KOPT-K1 (cell line): ENCODE data around the gene EGFLAM.
"Not testable (repeated sequence)": the region's sequence is repeated elsewhere in the genome, so short reads cannot be mapped to it uniquely, and the experiment has no call there.

Source experiments
- H3K27ac ChIP-seq: fragments of 200-600 bp; sonication (generic); 2 replicates; pipeline ENCODE4 v1.5.1; 2016; ENCODE audit warnings: antibody characterized with exemption, mild to moderate bottlenecking, low read depth, low read length; ENCODE audit not compliant: poor library complexity, severe bottlenecking
- H3K36me3 ChIP-seq: fragments of 200-600 bp; sonication (generic); 2 replicates; pipeline ENCODE4 v1.5.1; 2017; ENCODE audit warnings: antibody characterized with exemption, mild to moderate bottlenecking, low read length, moderate library complexity; ENCODE audit not compliant: insufficient read depth
- H3K9me3 ChIP-seq: fragments of 200-600 bp; sonication (generic); 2 replicates; pipeline ENCODE4 v1.5.1; 2017; ENCODE audit warnings: antibody characterized with exemption, low read length, mild to moderate bottlenecking; ENCODE audit not compliant: insufficient read depth, poor library complexity, severe bottlenecking

The EGFLAM gene

DNA sequence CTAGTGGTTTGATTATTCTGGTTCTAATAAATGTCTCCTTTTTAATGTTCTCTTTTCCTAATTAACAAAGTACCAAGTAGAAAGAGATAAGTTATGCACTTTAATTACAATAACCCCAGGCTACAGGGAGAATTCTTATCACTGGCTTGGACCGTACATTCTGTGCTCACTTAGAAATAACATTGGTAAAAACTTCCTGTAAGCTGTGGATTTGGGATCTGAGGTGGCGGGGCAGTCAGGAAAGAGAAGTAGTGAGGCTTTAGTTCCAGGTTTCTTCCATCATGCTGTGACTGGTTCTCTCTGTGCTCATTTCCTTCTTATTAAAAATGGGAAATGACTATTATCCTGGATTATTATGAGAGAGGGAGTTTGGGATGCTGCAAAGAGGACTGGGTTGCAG, 142.0 kb downstream of the EGFLAM start:
- no peaks in the 10 kb centered on the region for H3K36me3 ChIP-seq
- H3K9me3 ChIP-seq: no peaks in the 10 kb centered on the region
- no peak overlapping the region for H3K27ac ChIP-seq

DNA sequence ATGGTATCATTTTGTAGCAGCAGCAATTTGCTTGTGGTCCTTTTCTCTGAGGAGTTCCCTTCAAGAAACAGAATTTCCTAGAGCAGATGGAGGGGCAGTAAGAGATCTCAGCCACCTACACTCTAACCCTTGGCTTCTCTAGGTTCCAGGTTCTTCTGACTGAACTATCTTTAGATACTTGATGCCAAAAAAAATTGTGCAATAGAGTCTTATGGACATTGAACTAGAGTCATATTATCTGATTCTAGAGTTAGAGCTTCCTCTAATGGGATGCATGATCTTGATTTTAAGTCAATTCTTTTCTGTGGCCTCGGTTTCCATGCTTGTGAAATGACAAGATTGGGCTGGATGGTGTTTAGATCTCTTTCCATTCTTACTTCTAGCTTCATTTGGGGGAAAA, 142.8 kb downstream of the EGFLAM start:
- Histone ChIP-seq H3K36me3 (no peaks in the 10 kb centered on the region), H3K9me3 (no peaks in the 10 kb centered on the region), H3K27ac (no peak overlapping the region)

DNA sequence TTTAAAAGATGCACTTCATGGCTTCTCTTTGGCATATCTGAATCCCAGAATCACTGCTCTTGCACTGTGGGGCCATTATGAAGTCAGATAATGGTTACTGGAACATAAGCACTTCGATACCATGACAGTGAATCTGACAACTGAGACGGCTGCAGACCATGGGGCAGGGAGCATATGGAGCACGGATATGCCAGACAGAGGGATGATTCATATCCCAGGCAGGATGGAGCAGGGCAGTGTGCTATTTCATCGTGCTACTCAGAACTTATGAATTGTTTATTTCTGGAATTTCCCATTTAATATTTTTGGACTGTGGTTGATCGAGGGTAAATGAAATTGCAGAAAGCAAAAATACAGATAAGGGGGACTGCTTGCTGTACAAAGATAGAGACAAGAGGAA, 145.0 kb downstream of the EGFLAM start:
- H3K36me3 ChIP-seq: no peaks in the 10 kb centered on the region
- no peak overlapping the region for H3K27ac ChIP-seq

DNA sequence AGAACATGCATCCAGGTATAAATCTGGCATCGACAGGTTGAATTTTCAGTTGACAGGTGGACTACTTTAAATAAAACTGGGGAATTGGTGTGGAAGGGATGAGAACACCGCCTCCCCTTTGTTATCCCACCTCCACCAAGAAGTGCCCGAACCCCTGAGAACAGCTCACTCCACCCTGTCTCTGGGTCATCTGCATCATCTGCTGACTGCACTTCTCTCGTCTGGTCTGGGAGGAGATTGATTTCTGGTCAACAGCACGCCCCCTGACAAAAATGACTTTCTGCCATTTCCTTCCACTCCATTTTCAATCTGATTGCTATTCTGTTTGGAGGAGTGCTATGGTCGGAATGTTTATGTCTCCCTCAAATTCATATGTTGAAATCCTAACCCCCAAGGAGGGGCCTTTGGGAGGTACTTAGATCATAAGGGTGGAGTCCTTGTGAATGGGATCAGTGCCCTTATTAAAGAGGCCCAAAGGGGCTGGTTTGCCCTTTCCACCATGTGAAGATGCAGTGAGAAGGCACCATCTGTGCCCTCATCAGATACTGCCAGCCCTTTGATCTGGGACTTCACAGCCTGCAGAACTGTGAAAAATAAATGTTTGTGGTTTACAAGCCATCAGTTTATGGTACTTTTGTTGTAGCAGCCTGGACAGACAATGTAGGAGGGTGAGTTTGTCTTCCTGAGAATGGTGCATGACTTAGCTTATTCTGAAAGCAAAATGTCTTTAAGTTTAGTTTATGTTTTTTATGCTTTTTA, 145.7 kb downstream of the EGFLAM start:
- H3K9me3 ChIP-seq: no peaks in the 10 kb centered on the region
- no peak overlapping the region for H3K27ac ChIP-seq
- H3K36me3 ChIP-seq: no peaks in the 10 kb centered on the region

More for the DNA sequence above, 145.0 kb downstream of the EGFLAM start:
- no peaks in the 10 kb centered on the region for H3K9me3 ChIP-seq

DNA sequence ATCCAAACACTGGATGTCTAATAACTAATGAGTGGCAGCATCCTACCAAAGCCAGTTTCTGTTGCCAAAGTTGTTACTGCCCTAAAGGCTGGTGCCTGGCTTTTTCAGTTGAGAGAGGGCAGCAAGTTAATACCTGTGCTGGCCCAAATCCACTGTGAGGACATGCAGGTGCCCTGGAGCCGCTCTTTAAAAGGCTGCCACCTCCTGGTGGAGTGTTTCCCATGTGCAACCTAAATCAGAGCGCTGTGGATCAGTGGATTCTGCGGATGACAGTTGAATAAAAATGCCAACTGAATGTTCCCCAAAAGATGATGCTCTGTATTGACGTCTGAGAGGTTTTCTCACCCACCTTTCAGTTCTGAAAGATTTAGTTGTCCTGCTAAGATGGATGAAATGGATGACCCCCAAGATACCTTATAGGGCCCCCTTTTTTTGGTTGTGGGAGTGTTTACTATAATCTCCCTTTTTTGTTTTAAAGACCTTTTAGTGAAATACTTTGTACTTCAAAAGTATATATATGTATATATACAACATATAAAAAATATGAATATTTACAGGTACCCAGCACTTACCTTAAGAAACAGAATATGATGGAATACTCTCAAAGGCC, 146.4 kb downstream of the EGFLAM start:
- no peak overlapping the region for H3K27ac ChIP-seq
- H3K9me3 ChIP-seq: no peaks in the 10 kb centered on the region
- no peaks in the 10 kb centered on the region for H3K36me3 ChIP-seq

DNA sequence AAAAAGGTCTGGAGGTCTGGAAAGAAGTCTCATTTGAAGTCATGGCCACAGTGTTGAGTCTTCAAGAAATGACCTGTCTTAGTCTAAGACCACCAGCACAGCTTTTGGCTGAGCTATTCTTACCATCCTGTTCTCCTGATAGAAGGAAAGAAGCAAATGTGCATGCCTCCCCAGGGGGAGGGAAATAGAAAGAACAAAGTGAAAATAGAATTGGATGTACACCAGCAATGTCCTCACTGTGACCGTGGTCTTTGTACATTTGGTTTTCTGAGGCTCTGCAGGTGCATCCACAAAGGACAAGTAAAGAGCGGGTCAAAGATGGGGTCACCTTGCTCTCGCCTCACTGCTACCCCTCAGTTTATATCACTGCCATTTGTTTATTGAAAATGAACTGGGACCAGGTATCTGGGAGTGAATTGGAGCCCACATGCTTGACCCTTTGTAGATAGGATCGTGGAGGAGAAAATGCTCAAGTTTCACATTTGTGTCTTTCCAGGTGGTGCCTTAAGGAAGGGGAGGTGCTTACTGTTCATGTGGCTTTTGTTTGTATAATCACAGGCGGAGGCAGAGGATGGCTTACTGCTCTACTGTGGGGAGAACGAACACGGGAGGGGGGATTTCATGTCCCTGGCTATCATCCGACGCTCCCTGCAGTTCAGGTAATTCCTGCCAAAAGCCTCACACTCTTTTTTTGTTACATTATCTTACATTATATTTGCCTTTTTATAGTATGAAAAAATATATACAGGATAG, 150.3 kb downstream of the EGFLAM start:
- Histone ChIP-seq H3K36me3 (no peaks in the 10 kb centered on the region), H3K9me3 (no peaks in the 10 kb centered on the region), H3K27ac (no peak overlapping the region)

DNA sequence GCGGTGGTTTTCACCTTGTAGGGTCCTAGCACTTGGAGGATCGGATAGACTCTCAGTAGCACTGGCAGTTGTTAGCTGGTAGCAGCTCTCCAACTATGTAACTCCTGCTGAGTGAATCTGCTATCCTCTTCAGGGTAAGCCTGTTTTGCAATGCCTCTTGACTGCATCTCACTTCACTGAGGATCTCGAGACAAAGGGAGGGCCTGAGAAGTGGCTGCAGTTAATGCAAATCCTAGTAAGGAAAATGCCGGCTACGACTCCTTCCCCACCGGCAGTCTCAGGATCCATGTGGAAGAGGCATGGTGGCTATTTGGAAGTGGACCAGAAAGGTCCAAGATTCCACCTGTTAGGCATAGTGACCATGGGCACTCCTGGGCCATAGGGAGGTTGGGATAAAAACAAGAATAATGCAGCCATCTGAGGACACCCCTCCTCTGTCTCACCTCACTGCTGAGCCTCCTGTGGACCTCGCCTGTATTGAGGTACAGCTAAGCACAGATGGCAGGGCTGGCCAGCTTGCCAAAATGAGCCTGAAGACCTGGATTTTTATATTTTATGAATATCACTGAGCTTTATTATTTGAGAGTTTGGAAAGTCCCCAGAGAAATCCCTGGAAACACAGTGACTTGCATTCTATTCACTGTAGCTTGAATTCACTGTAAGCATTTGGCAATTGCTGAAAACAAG, 152.1 kb downstream of the EGFLAM start:
- no peaks in the 10 kb centered on the region for H3K9me3 ChIP-seq
- no peak overlapping the region for H3K27ac ChIP-seq
- no peaks in the 10 kb centered on the region for H3K36me3 ChIP-seq

DNA sequence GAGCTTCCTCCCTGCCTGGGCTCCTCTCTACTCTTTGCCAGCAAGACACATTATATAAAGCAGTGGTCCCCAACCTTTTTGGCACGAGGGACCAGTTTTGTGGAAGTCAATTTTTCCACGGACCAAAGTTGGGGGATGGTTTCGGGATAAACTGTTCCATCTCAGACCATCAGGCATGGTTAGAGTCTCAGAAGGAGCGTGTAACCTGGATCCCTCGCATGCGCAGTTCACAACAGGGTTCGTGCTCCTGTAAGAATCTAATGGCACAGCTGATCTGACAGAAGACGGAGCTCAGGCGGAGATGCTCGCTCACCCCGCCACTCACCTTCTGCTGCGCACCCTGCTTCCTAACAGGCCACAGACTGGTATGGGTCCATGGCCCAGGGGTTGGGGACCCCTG, 155.3 kb downstream of the EGFLAM start:
- Histone ChIP-seq H3K27ac (no peak overlapping the region), H3K36me3 (no peaks in the 10 kb centered on the region), H3K9me3 (no peaks in the 10 kb centered on the region)

DNA sequence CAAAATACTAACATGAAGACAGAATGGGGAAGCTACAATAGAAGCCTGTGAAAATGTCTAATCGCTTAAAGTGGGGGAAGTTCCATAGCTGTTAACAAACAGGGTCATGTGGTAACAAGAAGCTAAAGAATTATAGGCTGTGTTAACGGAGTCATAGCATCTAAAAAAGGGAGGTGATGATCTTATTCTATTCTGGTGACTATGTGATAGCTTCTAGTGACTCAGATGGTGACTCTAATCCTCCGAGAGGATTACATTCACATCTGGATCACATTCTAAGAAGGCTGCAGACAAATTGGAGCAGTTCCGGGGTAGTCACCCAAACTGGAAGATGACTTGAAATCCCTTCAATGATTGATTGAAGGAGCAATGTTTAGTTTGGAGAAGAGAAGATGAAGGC, 156.0 kb downstream of the EGFLAM start:
- no peaks in the 10 kb centered on the region for H3K36me3 ChIP-seq
- H3K27ac ChIP-seq: no peak overlapping the region
- H3K9me3 ChIP-seq: no peaks in the 10 kb centered on the region

DNA sequence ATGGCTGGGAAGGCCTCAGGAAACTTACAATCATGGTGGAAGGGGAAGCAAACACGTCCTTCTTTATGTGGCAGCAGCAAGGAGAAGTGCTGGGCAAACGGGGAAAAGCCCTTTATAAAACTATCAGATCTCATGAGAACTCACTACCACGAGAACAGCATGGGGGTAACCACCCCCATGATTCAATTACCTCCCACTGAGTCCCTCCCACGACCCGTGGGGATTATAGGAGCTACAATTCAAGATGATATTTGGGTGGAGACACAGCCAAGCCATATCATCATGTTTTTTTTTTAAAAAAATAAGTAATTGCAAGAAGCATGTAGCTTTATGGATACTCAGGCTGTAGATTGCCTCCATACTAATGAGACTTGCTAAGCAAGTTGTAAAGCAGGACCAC, 157.4 kb downstream of the EGFLAM start:
- H3K27ac ChIP-seq, H3K36me3 ChIP-seq, H3K9me3 ChIP-seq: not testable (repeated sequence)

DNA sequence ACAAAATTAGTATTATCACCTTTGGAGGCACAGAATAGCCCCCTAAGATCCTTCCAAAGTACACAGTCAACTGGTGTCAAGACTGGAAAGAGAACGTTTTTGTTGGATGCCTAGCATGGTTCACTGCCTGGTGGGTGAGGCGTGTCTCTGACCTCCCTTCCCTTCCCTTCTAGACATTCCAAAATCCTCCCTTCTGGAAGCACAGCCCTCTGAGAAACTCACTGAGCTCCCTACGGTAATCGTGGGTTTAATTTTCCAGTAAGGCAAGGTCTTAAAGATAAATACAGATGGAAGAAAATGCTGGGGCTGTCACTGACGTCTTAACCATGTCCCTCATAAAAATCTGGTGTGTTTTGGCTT, 159.3 kb downstream of the EGFLAM start:
- Histone ChIP-seq H3K27ac (no peak overlapping the region), H3K9me3 (no peaks in the 10 kb centered on the region)

DNA sequence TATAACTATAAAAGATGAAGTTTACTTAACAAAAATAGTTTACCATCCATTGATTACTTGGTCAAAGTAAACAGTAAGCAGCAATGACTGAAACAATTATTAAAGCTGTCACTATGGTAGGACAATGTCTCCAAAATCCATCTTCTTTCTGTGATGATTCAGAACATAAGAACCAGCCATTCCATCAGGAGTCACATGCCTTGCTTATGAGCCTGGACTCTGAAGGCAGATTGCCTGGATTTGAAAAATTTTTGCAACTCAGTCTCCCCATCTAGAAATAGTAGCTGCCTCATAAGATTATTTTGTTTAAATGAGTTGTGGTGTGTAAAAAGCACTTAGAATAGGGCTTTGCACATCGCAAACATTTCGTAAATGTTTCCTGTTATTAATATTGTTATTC, 161.9 kb downstream of the EGFLAM start:
- H3K27ac ChIP-seq: no peak overlapping the region

More for the DNA sequence above, 159.3 kb downstream of the EGFLAM start:
- no peaks in the 10 kb centered on the region for H3K36me3 ChIP-seq

DNA sequence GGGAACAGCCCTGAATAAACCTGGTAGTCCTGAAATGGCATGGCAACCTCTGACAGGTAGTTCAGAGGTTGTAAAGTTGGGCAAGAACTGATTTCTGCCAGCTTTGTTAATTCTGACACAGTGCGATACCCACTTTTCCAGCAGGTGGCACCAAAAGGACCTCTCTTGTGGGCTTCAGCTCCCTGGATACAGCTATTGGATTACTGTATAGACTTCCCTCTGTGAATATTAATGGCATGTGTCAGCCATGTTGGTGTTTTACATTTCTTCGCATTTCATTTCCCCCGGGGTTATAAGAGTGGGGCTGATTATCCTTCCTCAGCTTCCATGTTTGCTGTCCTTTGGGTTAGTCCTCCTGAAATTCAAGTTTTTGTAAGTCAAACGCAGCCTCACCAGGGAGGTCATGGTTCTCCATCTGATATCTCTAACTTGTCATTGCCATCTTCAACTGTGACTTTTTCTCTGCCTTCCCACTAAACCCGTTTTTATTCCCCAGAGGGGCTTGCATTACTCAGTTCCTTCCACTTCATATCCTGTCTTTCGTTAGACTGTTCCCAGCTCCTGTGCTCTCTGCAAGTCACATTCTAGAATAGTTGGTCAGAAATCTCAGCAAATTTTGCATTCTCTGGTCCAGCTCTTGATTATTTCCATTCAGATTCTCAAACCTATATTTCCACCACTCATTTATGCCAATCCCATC, 162.5 kb downstream of the EGFLAM start:
- Histone ChIP-seq H3K9me3 (no peaks in the 10 kb centered on the region), H3K36me3 (no peaks in the 10 kb centered on the region), H3K27ac (no peak overlapping the region)

More for the DNA sequence above, 161.9 kb downstream of the EGFLAM start:
- Histone ChIP-seq H3K9me3 (no peaks in the 10 kb centered on the region), H3K36me3 (no peaks in the 10 kb centered on the region)

DNA sequence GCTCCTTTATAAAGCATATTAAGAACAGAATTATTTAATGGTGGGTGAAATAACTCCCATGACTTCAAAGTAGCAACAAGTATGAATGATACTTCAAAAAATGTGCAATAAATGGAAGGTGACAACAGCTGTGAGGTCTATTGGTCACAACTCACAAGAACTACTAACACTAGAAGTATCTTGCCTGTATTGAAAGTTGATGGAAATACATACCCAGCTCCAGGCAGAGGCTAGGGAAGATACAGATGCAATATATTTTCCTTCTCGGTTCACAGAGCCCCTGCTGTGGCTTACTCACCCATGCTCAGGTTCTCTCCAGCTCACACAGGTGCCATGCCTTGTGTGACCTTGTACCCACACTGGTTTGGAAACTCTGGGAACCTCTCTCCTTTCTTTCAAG, 164.3 kb downstream of the EGFLAM start:
- Histone ChIP-seq H3K27ac (no peak overlapping the region), H3K36me3 (no peaks in the 10 kb centered on the region), H3K9me3 (no peaks in the 10 kb centered on the region)
